ENCODE results near the gene FHIT. TPM values are rescaled to one million over a fixed set of nuclear protein-coding genes. Genes with fewer than 3 reads are reported as not detected.
"Not testable (repeated sequence)": the region's sequence is repeated elsewhere in the genome, so short reads cannot be mapped to it uniquely, and the experiment has no call there.

The FHIT gene
- total RNA-seq, 1 experiment from 2014 or later = 9.8 TPM

DNA sequence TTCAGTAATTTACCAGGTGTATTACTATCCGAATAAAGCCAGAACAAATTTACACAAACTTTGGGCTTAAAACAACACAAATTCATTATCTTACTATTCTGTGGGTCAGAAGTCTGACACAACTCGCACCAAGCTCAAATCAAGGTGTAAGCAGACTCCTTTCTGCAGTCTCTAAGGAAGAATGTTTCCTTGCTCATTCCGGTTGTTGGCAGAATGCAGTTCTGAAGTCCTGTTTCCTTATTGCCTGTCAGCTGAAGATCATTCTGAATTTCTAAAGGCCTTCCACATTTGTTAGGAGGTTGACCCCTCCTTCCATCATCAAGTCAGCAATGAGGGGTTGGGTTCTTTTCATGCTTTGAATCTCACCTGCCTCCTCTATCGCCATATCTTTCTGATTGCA, 183.2 kb downstream of the FHIT start:
- no peak for DNase-seq
- Histone ChIP-seq H3K36me3 (ENCODE audit: low read depth) (no peaks in the 10 kb centered on the region), H4K20me1 (ENCODE audit: insufficient read depth) (no peaks in the 10 kb centered on the region), H3K79me2 (ENCODE audit: low read depth) (no peaks in the 10 kb centered on the region), H3K4me1 (replicated peaks; ENCODE audit: insufficient read depth) (no peaks in the 10 kb centered on the region), H3K27me3 (ENCODE audit: insufficient read depth, low read depth) (no peaks in the 10 kb centered on the region), H3K9me3 (ENCODE audit: insufficient read depth, low read depth) (no peaks in the 10 kb centered on the region), H3K9me2 (ENCODE audit: insufficient read depth) (no peaks in the 10 kb centered on the region), H3K4me2 (no peak overlapping the region), H3K27ac (no peak overlapping the region), H3F3A (ENCODE audit: insufficient read depth, low read depth) (no peaks in the 10 kb centered on the region), H2AFZ (no peak overlapping the region), H3K4me3 (no peak overlapping the region)
- intact Hi-C loops (cut with micrococcal nuclease; ENCODE audit: unreplicated experiment) = no loop called here
- ChIA-PET CTCF (no interaction called here), POLR2A (ENCODE audit: unreplicated experiment) (no interaction called here)
- no peak for TF ChIP-seq EZH2 (IDR thresholded peaks at IDR 0.05; ENCODE audit: low read depth)
- TF ChIP-seq, protein P1, sequence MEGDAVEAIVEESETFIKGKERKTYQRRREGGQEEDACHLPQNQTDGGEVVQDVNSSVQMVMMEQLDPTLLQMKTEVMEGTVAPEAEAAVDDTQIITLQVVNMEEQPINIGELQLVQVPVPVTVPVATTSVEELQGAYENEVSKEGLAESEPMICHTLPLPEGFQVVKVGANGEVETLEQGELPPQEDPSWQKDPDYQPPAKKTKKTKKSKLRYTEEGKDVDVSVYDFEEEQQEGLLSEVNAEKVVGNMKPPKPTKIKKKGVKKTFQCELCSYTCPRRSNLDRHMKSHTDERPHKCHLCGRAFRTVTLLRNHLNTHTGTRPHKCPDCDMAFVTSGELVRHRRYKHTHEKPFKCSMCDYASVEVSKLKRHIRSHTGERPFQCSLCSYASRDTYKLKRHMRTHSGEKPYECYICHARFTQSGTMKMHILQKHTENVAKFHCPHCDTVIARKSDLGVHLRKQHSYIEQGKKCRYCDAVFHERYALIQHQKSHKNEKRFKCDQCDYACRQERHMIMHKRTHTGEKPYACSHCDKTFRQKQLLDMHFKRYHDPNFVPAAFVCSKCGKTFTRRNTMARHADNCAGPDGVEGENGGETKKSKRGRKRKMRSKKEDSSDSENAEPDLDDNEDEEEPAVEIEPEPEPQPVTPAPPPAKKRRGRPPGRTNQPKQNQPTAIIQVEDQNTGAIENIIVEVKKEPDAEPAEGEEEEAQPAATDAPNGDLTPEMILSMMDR (conservative IDR thresholded peaks at IDR 0.05) = no peak
- BruUV-seq (replicated peaks) = no TSS peak

DNA sequence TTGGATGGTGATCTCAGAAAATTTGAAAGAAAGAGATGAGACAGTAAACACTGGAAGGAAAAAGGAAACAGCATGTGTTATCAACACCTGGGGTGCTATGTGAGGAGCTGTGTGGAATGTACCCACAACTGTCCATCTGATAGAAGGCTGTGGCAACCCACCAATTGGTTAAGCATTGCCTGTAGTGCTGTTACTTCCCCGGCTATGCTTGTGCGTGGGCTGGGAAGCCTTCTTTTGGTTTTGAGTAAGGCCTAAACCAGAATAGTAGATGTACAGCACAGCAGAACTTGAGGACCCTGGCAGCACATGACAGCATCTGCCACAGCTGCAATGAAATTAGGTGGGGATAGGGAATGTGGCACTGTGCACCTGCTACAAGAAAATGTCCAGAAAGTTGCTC, 184.5 kb downstream of the FHIT start:
- no peak for TF ChIP-seq EZH2 (IDR thresholded peaks at IDR 0.05; ENCODE audit: low read depth)
- TF ChIP-seq, protein P1 (conservative IDR thresholded peaks at IDR 0.05) = no peak
- Histone ChIP-seq H3K79me2 (ENCODE audit: low read depth) (no peaks in the 10 kb centered on the region), H2AFZ (no peak overlapping the region), H3K9me2 (ENCODE audit: insufficient read depth) (no peaks in the 10 kb centered on the region), H3K4me2 (no peak overlapping the region), H3K36me3 (ENCODE audit: low read depth) (no peaks in the 10 kb centered on the region), H3K4me1 (replicated peaks; ENCODE audit: insufficient read depth) (no peaks in the 10 kb centered on the region), H3K4me3 (no peak overlapping the region), H3F3A (ENCODE audit: insufficient read depth, low read depth) (no peaks in the 10 kb centered on the region), H3K27me3 (ENCODE audit: insufficient read depth, low read depth) (no peaks in the 10 kb centered on the region), H3K9me3 (ENCODE audit: insufficient read depth, low read depth) (no peaks in the 10 kb centered on the region), H3K27ac (no peak overlapping the region), H4K20me1 (ENCODE audit: insufficient read depth) (no peaks in the 10 kb centered on the region)
- ChIA-PET CTCF (no interaction called here), POLR2A (ENCODE audit: unreplicated experiment) (no interaction called here)
- intact Hi-C loops (cut with micrococcal nuclease; ENCODE audit: unreplicated experiment) = no loop called here
- DNase-seq = no peak
- no TSS peak for BruUV-seq (replicated peaks)

DNA sequence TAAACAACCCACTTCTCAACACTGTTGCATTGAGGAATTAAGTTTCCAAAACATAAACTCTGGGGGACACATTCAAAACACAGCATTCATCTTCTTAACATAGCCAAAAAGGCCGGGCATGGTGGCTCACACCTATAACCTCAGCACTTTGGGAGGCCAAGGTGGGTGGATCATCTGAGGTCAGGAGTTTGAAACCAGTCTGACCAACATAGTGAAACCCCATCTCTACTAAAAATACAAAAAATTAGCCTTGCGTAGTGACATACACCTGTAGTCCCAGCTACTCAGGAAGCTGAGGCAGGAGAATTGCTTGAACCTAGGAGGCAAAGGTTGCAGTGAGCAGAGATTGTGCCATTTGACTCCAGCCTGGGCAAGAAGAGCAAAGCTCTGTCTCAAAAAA, 185.0 kb downstream of the FHIT start:
- DNase-seq; H3K4me2 ChIP-seq; H3K27ac ChIP-seq; intact Hi-C loops (cut with micrococcal nuclease; ENCODE audit: unreplicated experiment); H3K4me3 ChIP-seq; POLR2A ChIA-PET (ENCODE audit: unreplicated experiment); CTCF ChIA-PET; H3K9me2 ChIP-seq (ENCODE audit: insufficient read depth); H3K36me3 ChIP-seq (ENCODE audit: low read depth); H3K27me3 ChIP-seq (ENCODE audit: insufficient read depth, low read depth); H3K4me1 ChIP-seq (replicated peaks; ENCODE audit: insufficient read depth); BruUV-seq (replicated peaks); H2AFZ ChIP-seq; H3F3A ChIP-seq (ENCODE audit: insufficient read depth, low read depth); H3K9me3 ChIP-seq (ENCODE audit: insufficient read depth, low read depth); H3K79me2 ChIP-seq (ENCODE audit: low read depth); H4K20me1 ChIP-seq (ENCODE audit: insufficient read depth): not testable (repeated sequence)

DNA sequence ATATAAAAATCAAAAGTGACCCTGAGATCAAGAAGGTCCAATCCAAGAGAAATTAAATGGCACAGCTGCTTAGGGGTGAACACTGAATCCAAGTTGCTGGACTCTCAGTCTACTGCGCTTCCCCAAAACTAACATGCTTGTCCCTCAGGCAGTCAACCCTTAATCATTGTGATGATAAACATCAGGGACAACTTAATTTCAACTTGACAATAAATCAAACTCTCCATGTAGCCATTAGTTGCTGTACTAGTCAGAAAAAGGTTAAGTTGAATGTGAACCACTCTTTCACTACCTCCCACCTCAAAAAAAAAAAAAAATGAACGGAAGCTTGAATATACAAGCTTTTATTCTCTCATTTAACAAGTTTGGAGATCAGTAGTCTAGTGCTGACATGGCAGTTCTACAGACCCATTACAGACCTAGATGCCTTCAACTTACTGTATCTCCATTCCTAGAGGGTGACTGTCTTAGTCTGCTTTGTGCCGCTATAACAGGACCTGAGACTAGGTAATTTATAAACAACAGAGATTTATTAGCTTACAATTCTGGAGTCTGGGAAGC, 185.7 kb downstream of the FHIT start:
- CTCF ChIA-PET = no interaction called here
- H3K27me3 ChIP-seq (ENCODE audit: insufficient read depth, low read depth) = no peaks in the 10 kb centered on the region
- no TSS peak for BruUV-seq (replicated peaks)

More for the DNA sequence above, 185.7 kb downstream of the FHIT start:
- POLR2A ChIA-PET (ENCODE audit: unreplicated experiment) = no interaction called here
- H3K4me3 ChIP-seq = no peak overlapping the region
- H3K4me2 ChIP-seq = no peak overlapping the region
- no peaks in the 10 kb centered on the region for H3K9me3 ChIP-seq (ENCODE audit: insufficient read depth, low read depth)
- intact Hi-C loops (cut with micrococcal nuclease; ENCODE audit: unreplicated experiment) = no loop called here
- H3K79me2 ChIP-seq (ENCODE audit: low read depth) = no peaks in the 10 kb centered on the region
- H3F3A ChIP-seq (ENCODE audit: insufficient read depth, low read depth) = no peaks in the 10 kb centered on the region
- H3K27ac ChIP-seq = no peak overlapping the region
- no peak overlapping the region for H2AFZ ChIP-seq
- TF ChIP-seq, protein P1 (conservative IDR thresholded peaks at IDR 0.05) = no peak
- no peak for TF ChIP-seq EZH2 (IDR thresholded peaks at IDR 0.05; ENCODE audit: low read depth)
- no peaks in the 10 kb centered on the region for H4K20me1 ChIP-seq (ENCODE audit: insufficient read depth)
- DNase-seq = no peak
- H3K9me2 ChIP-seq (ENCODE audit: insufficient read depth) = no peaks in the 10 kb centered on the region
- H3K4me1 ChIP-seq (replicated peaks; ENCODE audit: insufficient read depth) = no peaks in the 10 kb centered on the region
- H3K36me3 ChIP-seq (ENCODE audit: low read depth) = no peaks in the 10 kb centered on the region

Data from PC-9 (cell line).